ENCODE data around the gene SIX4. TPM values are rescaled to one million over a fixed set of nuclear protein-coding genes. Genes with fewer than 3 reads are reported as not detected.

SIX4 gene
- total and polyA plus RNA-seq, 2 donors (not counting 1 experiment from before 2014, with no cell fraction given): not detected

DNA sequence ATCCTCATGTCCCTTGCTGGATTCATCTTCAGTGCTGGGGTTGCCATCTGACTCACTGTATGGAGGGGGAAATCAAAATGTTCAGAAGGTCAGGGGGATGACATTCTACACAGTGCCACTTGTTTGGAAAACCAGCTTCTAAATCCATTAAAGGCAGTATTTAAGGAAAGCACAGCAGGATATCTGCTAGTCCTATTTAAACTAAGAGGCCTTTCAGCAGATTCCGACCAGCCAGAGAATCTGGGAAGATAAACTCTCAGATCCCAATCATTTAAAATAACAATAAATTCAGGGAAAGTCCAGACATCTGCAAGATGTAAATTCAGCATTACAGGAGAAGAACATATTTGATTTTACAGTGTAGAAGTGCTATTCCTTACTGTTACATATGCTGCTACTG lies 3.8 kb downstream of the SIX4 start:
- H3K36me3 ChIP-seq (replicated peaks in 1 of 2; ENCODE audit: control extremely low read depth in 1 of 2, control insufficient read depth in 1 of 2, extremely low read depth in 1 of 2, insufficient read depth in 2 of 2, low read length in 1 of 2): no peaks in the 10 kb centered on the region
- WGBS (ENCODE audit: insufficient coverage): no CpG with 5 or more reads among the region's 1 CpG
- peaks cover 0 to 58% (median 49%) of the 10 kb centered on the region in 4 experiments for H3K27me3 ChIP-seq (replicated peaks in 1 of 4; ENCODE audit: control extremely low read depth in 1 of 4, control insufficient read depth in 3 of 4, insufficient read depth in 4 of 4, low read length in 3 of 4)
- no peaks in the 10 kb centered on the region for H4K20me1 ChIP-seq (ENCODE audit: control insufficient read depth, insufficient read depth, low read length, poor library complexity, severe bottlenecking)
- peaks cover 32 to 35% of the 10 kb centered on the region in 2 donors for H3K4me1 ChIP-seq (ENCODE audit: control insufficient read depth in 2 of 2, insufficient read depth in 2 of 2, low read length in 2 of 2)
- TF ChIP-seq, protein P1, sequence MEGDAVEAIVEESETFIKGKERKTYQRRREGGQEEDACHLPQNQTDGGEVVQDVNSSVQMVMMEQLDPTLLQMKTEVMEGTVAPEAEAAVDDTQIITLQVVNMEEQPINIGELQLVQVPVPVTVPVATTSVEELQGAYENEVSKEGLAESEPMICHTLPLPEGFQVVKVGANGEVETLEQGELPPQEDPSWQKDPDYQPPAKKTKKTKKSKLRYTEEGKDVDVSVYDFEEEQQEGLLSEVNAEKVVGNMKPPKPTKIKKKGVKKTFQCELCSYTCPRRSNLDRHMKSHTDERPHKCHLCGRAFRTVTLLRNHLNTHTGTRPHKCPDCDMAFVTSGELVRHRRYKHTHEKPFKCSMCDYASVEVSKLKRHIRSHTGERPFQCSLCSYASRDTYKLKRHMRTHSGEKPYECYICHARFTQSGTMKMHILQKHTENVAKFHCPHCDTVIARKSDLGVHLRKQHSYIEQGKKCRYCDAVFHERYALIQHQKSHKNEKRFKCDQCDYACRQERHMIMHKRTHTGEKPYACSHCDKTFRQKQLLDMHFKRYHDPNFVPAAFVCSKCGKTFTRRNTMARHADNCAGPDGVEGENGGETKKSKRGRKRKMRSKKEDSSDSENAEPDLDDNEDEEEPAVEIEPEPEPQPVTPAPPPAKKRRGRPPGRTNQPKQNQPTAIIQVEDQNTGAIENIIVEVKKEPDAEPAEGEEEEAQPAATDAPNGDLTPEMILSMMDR (IDR thresholded peaks at IDR 0.05): no peak
- TF ChIP-seq EZH2 (IDR thresholded peaks at IDR 0.05; ENCODE audit: borderline replicate concordance, insufficient read depth, low read depth, low read length, poor library complexity, severe bottlenecking): no peak
- H3K27me3 Mint-ChIP-seq: peaks cover 60% of the 10 kb centered on the region
- ChIA-PET CTCF (interaction anchor here (1.3 kb wide), 1 partner anchor 306 kb away, joined by 3 read pairs; no protein-coding TSS in a partner anchor), POLR2A (no interaction called here)
- no peak overlapping the region for H2AFZ ChIP-seq (ENCODE audit: insufficient read depth, low read depth, low read length, poor library complexity, severe bottlenecking)
- peak overlapping the region; percentile 92 for H3K4me3 Mint-ChIP-seq
- no peak for ATAC-seq (ENCODE audit: low read depth)
- no peaks in the 10 kb centered on the region for H3K9me3 Mint-ChIP-seq (ENCODE audit: insufficient read depth)
- no peak for DNase-seq
- H3K4me1 Mint-ChIP-seq: peaks cover 22% of the 10 kb centered on the region
- peaks cover 0 to 14% (median 0%) of the 10 kb centered on the region in 3 donors for H3K9me3 ChIP-seq (ENCODE audit: control extremely low read depth in 1 of 3, control insufficient read depth in 2 of 3, insufficient read depth in 1 of 3, low read length in 2 of 3)
- H3K27ac ChIP-seq (ENCODE audit: low read length in 2 of 2): no peak overlapping the region
- no peaks in the 10 kb centered on the region for H3K79me2 ChIP-seq (ENCODE audit: control insufficient read depth, insufficient read depth, low read length)
- no peak overlapping the region for H3K4me2 ChIP-seq (replicated peaks; ENCODE audit: low read depth, low read length, poor library complexity, severe bottlenecking)
- H3K9ac ChIP-seq (ENCODE audit: low read length): no peak overlapping the region
- H3K27ac Mint-ChIP-seq: no peak overlapping the region
- intact Hi-C loops (cut with micrococcal nuclease): loop anchor here (5.0 to 10.0 kb wide), 2 partner anchors 63 to 626 kb away; partner anchors contain the start of gene PCNX4
- no peak overlapping the region for H3K4me3 ChIP-seq (ENCODE audit: control extremely low read depth in 1 of 5, extremely low read depth in 1 of 5, insufficient read depth in 1 of 5, low read depth in 2 of 5, low read length in 4 of 5)

DNA sequence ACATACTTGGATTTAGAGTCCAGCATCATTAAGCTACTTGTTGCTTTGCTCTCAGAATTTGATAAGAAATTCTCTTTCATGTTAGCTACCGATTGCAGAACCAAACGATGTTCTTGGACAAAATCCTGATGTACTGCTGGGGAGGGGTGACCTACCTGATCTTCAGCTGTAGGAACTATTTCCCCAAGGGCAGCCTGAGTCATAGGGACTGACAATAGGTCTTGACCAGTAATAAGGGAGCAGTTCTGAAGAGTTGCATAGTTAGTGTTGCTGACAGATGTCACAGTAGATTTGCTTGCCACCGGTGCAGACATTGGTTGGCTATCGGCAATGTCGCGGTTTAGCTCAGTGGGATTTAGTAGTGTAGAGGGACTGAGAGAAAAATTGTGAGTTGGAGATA lies 10.6 kb downstream of the SIX4 start:
- intact Hi-C loops (cut with micrococcal nuclease): no loop called here
- no peak for ATAC-seq (ENCODE audit: low read depth)
- Histone ChIP-seq H3K27ac (ENCODE audit: low read length in 2 of 2) (no peak overlapping the region), H3K4me3 (ENCODE audit: control extremely low read depth in 1 of 5, extremely low read depth in 1 of 5, insufficient read depth in 1 of 5, low read depth in 2 of 5, low read length in 4 of 5) (no peak overlapping the region), H2AFZ (ENCODE audit: insufficient read depth, low read depth, low read length, poor library complexity, severe bottlenecking) (no peak overlapping the region), H3K4me2 (replicated peaks; ENCODE audit: low read depth, low read length, poor library complexity, severe bottlenecking) (no peak overlapping the region), H3K4me1 (ENCODE audit: control insufficient read depth in 2 of 2, insufficient read depth in 2 of 2, low read length in 2 of 2) (no peaks in the 10 kb centered on the region), H3K9ac (ENCODE audit: low read length) (no peak overlapping the region), H3K27me3 (replicated peaks in 1 of 4; ENCODE audit: control extremely low read depth in 1 of 4, control insufficient read depth in 3 of 4, insufficient read depth in 4 of 4, low read length in 3 of 4) (peaks cover 0 to 15% (median 5%) of the 10 kb centered on the region in 4 experiments), H4K20me1 (ENCODE audit: control insufficient read depth, insufficient read depth, low read length, poor library complexity, severe bottlenecking) (no peaks in the 10 kb centered on the region), H3K79me2 (ENCODE audit: control insufficient read depth, insufficient read depth, low read length) (no peaks in the 10 kb centered on the region), H3K36me3 (replicated peaks in 1 of 2; ENCODE audit: control extremely low read depth in 1 of 2, control insufficient read depth in 1 of 2, extremely low read depth in 1 of 2, insufficient read depth in 2 of 2, low read length in 1 of 2) (no peaks in the 10 kb centered on the region), H3K9me3 (ENCODE audit: control extremely low read depth in 1 of 3, control insufficient read depth in 2 of 3, insufficient read depth in 1 of 3, low read length in 2 of 3) (no peaks in the 10 kb centered on the region)
- Mint-ChIP-seq H3K27me3 (peaks cover 35% of the 10 kb centered on the region), H3K27ac (no peak overlapping the region), H3K9me3 (ENCODE audit: insufficient read depth) (no peaks in the 10 kb centered on the region), H3K4me3 (no peak overlapping the region), H3K4me1 (no peaks in the 10 kb centered on the region)
- CTCF ChIA-PET: interaction anchor here (0.7 kb wide), 1 partner anchor 9 kb away, joined by 3 read pairs; no protein-coding TSS in a partner anchor
- no peak for TF ChIP-seq EZH2 (IDR thresholded peaks at IDR 0.05; ENCODE audit: borderline replicate concordance, insufficient read depth, low read depth, low read length, poor library complexity, severe bottlenecking)
- TF ChIP-seq, protein P1 (IDR thresholded peaks at IDR 0.05): no peak
- no peak for DNase-seq
- POLR2A ChIA-PET: no interaction called here
- WGBS (ENCODE audit: insufficient coverage): 90% methylated on average over 6 of the region's 6 CpGs

Measured in B cell (primary cell).